OCI-LY7 (cell line): ENCODE data around the gene FKBP11. TPM values are rescaled to one million over a fixed set of nuclear protein-coding genes. Genes with fewer than 3 reads are reported as not detected.
"Not testable (repeated sequence)": the region's sequence is repeated elsewhere in the genome, so short reads cannot be mapped to it uniquely, and the experiment has no call there.

ENCODE experiments used
- BruUV-seq: library from RNA; stranded (reverse); fragments of 400-500 nt; replicated peaks from 2 replicates; lab custom pipeline; 2021; lab: Mats Ljungman, UMichigan
- CTCF ChIA-PET: fragments of 300-600 bp; sonication (Branson Sonifier 250); formaldehyde crosslinking; loops from one replicate; lab custom pipeline; 2022; ENCODE audit warnings: antibody characterized with exemption; ENCODE audit not compliant: unreplicated experiment; lab: Charles Lee
- POLR2A ChIA-PET: fragments of 300-600 bp; sonication (Branson Sonifier 250); formaldehyde crosslinking; loops from one replicate; lab custom pipeline; 2022; ENCODE audit warnings: antibody characterized with exemption; lab: Charles Lee
- DNase-seq: peaks from one replicate; pipeline ENCODE4 v3.0.0-alpha.2; 2015; ENCODE audit warnings: low spot score
- H2AFZ ChIP-seq: fragments of 200-600 bp; sonication (generic), shearing (Covaris generic); 2 replicates; pipeline ENCODE4 v1.6.1; 2014; ENCODE audit warnings: mild to moderate bottlenecking, antibody characterized with exemption, low read length, moderate library complexity
- H3K27ac ChIP-seq: fragments of 200-600 bp; sonication (generic); 2 replicates; pipeline ENCODE4 v1.5.1; 2014; ENCODE audit warnings: mixed run types, low read depth, mild to moderate bottlenecking, moderate library complexity, low read length, inconsistent platforms; ENCODE audit not compliant: poor library complexity, severe bottlenecking
- H3K36me3 ChIP-seq: fragments of 200-600 bp; sonication (generic); 2 replicates; pipeline ENCODE4 v1.6.1; 2014; ENCODE audit warnings: mild to moderate bottlenecking, antibody characterized with exemption, low read length, moderate library complexity, mixed read lengths; ENCODE audit not compliant: insufficient read depth
- H3K4me1 ChIP-seq: fragments of 200-600 bp; sonication (generic); 2 replicates; pipeline ENCODE4 v1.5.1; 2014; ENCODE audit warnings: mild to moderate bottlenecking, low read length; ENCODE audit not compliant: insufficient read depth, poor library complexity, severe bottlenecking
- H3K4me2 ChIP-seq: fragments of 200-600 bp; sonication (generic); 2 replicates; pipeline ENCODE4 v1.6.1; 2014; ENCODE audit warnings: mild to moderate bottlenecking, low read length
- H3K4me3 ChIP-seq: fragments of 200-600 bp; sonication (generic); 2 replicates; pipeline ENCODE4 v1.5.1; 2014; ENCODE audit warnings: mild to moderate bottlenecking, low read depth, low read length; ENCODE audit not compliant: poor library complexity, severe bottlenecking
- H3K79me2 ChIP-seq: fragments of 200-600 bp; sonication (generic); 2 replicates; pipeline ENCODE4 v1.6.1; 2016; ENCODE audit warnings: low read depth, mild to moderate bottlenecking, low read length, moderate library complexity, mixed read lengths; ENCODE audit not compliant: insufficient read depth
- H3K9me2 ChIP-seq: fragments of 200-600 bp; sonication (generic); 2 replicates; pipeline ENCODE4 v1.6.1; 2016; ENCODE audit warnings: mild to moderate bottlenecking, low read length, mixed read lengths; ENCODE audit not compliant: insufficient read depth
- H3K9me3 ChIP-seq: fragments of 200-600 bp; sonication (generic); 2 replicates; pipeline ENCODE4 v1.6.1; 2014; ENCODE audit warnings: mild to moderate bottlenecking, mixed run types, low read length, mixed read lengths
- H4K20me1 ChIP-seq: fragments of 200-600 bp; sonication (generic); 2 replicates; pipeline ENCODE4 v1.6.1; 2014; ENCODE audit warnings: mild to moderate bottlenecking, antibody characterized with exemption, low read length, moderate library complexity, mixed read lengths; ENCODE audit not compliant: insufficient read depth
- EZH2phosphoT487 ChIP-seq: fragments of 200-600 bp; sonication (generic); IDR thresholded peaks from 2 replicates; pipeline ENCODE4 v1.6.1; 2018; ENCODE audit warnings: low read depth, borderline replicate concordance, mild to moderate bottlenecking, mixed run types, antibody characterized with exemption, low read length, moderate library complexity, mixed read lengths
- intact Hi-C: fragments of 100-400 bp; cut with micrococcal nuclease; formaldehyde crosslinking; loops from one replicate; pipeline ENCODE4 v1.10.0; 2022; ENCODE audit not compliant: unreplicated experiment
- small RNA-seq: library from RNA; depleted of rRNA; stranded (forward); fragments of <200 nt; gene quantifications from one replicate; pipeline ENCODE3, GENCODE V24; 2014
- total RNA-seq, 2 experiments: library from RNA; depleted of rRNA in 1 of 2; stranded (reverse); fragments of >200 nt in 1 of 2; shearing (Covaris generic) in 1 of 2; gene quantifications; 2 replicates each; pipeline ENCODE4 v1.2.3, GENCODE V29; 2014 to 2022
- TF ChIP-seq, protein P1 (sequence below): fragments of 200-600 bp; sonication (generic); conservative IDR thresholded peaks from 2 replicates; pipeline ENCODE4 v1.5.1; 2014; ENCODE audit warnings: mild to moderate bottlenecking, antibody characterized with exemption, low read length, moderate library complexity, mixed read lengths

FKBP11 gene
- total RNA-seq, 2 experiments from 2014 or later: 18.7 to 66.2 TPM

- H3K4me2 ChIP-seq: no peak overlapping the region
- CTCF ChIA-PET: no interaction called here
- H2AFZ ChIP-seq: no peak overlapping the region
- H3K36me3 ChIP-seq: no peaks in the 10 kb centered on the region
- no TSS peak for BruUV-seq
- intact Hi-C loops: no loop called here
- no peaks in the 10 kb centered on the region for H3K4me1 ChIP-seq
- no peaks in the 10 kb centered on the region for H3K9me2 ChIP-seq
- POLR2A ChIA-PET: interaction anchor here (1.6 to 2.4 kb wide), 2 partner anchors 11 to 19 kb away, joined by 3 to 14 read pairs; partner anchors contain the start of gene RND1
- H3K27ac ChIP-seq: no peak overlapping the region
- no peaks in the 10 kb centered on the region for H3K79me2 ChIP-seq
- H3K4me3 ChIP-seq: no peak overlapping the region
- no peak for DNase-seq
- TF ChIP-seq EZH2phosphoT487: no peak
- TF ChIP-seq, protein P1, sequence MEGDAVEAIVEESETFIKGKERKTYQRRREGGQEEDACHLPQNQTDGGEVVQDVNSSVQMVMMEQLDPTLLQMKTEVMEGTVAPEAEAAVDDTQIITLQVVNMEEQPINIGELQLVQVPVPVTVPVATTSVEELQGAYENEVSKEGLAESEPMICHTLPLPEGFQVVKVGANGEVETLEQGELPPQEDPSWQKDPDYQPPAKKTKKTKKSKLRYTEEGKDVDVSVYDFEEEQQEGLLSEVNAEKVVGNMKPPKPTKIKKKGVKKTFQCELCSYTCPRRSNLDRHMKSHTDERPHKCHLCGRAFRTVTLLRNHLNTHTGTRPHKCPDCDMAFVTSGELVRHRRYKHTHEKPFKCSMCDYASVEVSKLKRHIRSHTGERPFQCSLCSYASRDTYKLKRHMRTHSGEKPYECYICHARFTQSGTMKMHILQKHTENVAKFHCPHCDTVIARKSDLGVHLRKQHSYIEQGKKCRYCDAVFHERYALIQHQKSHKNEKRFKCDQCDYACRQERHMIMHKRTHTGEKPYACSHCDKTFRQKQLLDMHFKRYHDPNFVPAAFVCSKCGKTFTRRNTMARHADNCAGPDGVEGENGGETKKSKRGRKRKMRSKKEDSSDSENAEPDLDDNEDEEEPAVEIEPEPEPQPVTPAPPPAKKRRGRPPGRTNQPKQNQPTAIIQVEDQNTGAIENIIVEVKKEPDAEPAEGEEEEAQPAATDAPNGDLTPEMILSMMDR: no peak
- H4K20me1 ChIP-seq: no peaks in the 10 kb centered on the region
- no peaks in the 10 kb centered on the region for H3K9me3 ChIP-seq
Observed at GRCh38 chr12:48875944-48876515, 49.3 kb downstream of the FKBP11 start.

- H3K4me3 ChIP-seq, BruUV-seq, H4K20me1 ChIP-seq, DNase-seq, H2AFZ ChIP-seq, H3K4me2 ChIP-seq, intact Hi-C loops, H3K4me1 ChIP-seq, H3K79me2 ChIP-seq, H3K36me3 ChIP-seq, H3K27ac ChIP-seq, H3K9me3 ChIP-seq, H3K9me2 ChIP-seq: not testable (repeated sequence)
- ChIA-PET POLR2A (interaction anchor here (0.5 to 2.9 kb wide), 3 partner anchors 17 to 75 kb away, joined by 3 to 7 read pairs (median 4); partner anchors contain the start of gene DDX23), CTCF (interaction anchor here (0.9 kb wide), 1 partner anchor 21 kb away, joined by 5 read pairs; the partner anchor contains the start of gene DDX23)
Observed at GRCh38 chr12:48873534-48873933, 51.8 kb downstream of the FKBP11 start.

- ChIA-PET POLR2A (interaction anchor here (0.5 to 2.9 kb wide), 5 partner anchors 16 to 120 kb away, joined by 3 to 7 read pairs (median 3); partner anchors contain the start of gene DDX23), CTCF (interaction anchor here (0.9 kb wide), 1 partner anchor 21 kb away, joined by 5 read pairs; the partner anchor contains the start of gene DDX23)
- H3K9me3 ChIP-seq: no peaks in the 10 kb centered on the region
- H3K9me2 ChIP-seq: no peaks in the 10 kb centered on the region
- intact Hi-C loops: no loop called here
- H3K4me1 ChIP-seq: no peaks in the 10 kb centered on the region
- no peak overlapping the region for H3K4me2 ChIP-seq
- H3K4me3 ChIP-seq: no peak overlapping the region
- no peak for DNase-seq
- H2AFZ ChIP-seq: no peak overlapping the region
- no peak overlapping the region for H3K27ac ChIP-seq
- BruUV-seq: no TSS peak
- H4K20me1 ChIP-seq: no peaks in the 10 kb centered on the region
- H3K36me3 ChIP-seq: no peaks in the 10 kb centered on the region
- TF ChIP-seq, protein P1: no peak
- no peak for TF ChIP-seq EZH2phosphoT487
- no peaks in the 10 kb centered on the region for H3K79me2 ChIP-seq
Observed at GRCh38 chr12:48873096-48873495, 52.2 kb downstream of the FKBP11 start.

Small RNAs within 50 kb of the gene (small RNA-seq; reads per million reads assigned to genes)
- not detected for gene AC073610.1
- gene RNU6-600P: not detected

Other genes with a start within 250 kb of the FKBP11 start
- gene KANSL2, start 243.3 kb downstream of the FKBP11 start, total RNA-seq (2014; rRNA removed; shearing (Covaris generic)): 47.1 and 58.5 TPM in 2 replicates
- gene KANSL2, start 243.3 kb downstream of the FKBP11 start, total RNA-seq (2022): 52.5 and 52.7 TPM in 2 replicates
- gene CCNT1, start 208.8 kb downstream of the FKBP11 start, total RNA-seq (2014; rRNA removed; shearing (Covaris generic)): 23.6 and 30.9 TPM in 2 replicates
- gene CCNT1, start 208.8 kb downstream of the FKBP11 start, total RNA-seq (2022): 57.7 and 59.1 TPM in 2 replicates
- gene ADCY6, start 136.4 kb downstream of the FKBP11 start, total RNA-seq (2014; rRNA removed; shearing (Covaris generic)): not detected in 2 replicates
- gene ADCY6, start 136.4 kb downstream of the FKBP11 start, total RNA-seq (2022): not detected in 2 replicates
- 5.6 and 5.9 TPM in 2 replicates for gene CACNB3, start 107.0 kb downstream of the FKBP11 start, total RNA-seq (2014; rRNA removed; shearing (Covaris generic))
- gene CACNB3, start 107.0 kb downstream of the FKBP11 start, total RNA-seq (2022): 20.6 and 23.0 TPM in 2 replicates
- gene DDX23, start 73.3 kb downstream of the FKBP11 start, total RNA-seq (2014; rRNA removed; shearing (Covaris generic)): 91.1 and 101 TPM in 2 replicates
- 103 and 119 TPM in 2 replicates for gene DDX23, start 73.3 kb downstream of the FKBP11 start, total RNA-seq (2022)
- 6.5 and 7.3 TPM in 2 replicates for gene RND1, start 59.6 kb downstream of the FKBP11 start, total RNA-seq (2014; rRNA removed; shearing (Covaris generic))
- 12.7 and 13.9 TPM in 2 replicates for gene RND1, start 59.6 kb downstream of the FKBP11 start, total RNA-seq (2022)
- gene ARF3, start 32.0 kb upstream of the FKBP11 start, total RNA-seq (2014; rRNA removed; shearing (Covaris generic)): 41.2 and 42.9 TPM in 2 replicates
- 106 and 133 TPM in 2 replicates for gene ARF3, start 32.0 kb upstream of the FKBP11 start, total RNA-seq (2022)
- gene WNT10B, start 46.2 kb upstream of the FKBP11 start, total RNA-seq (2014; rRNA removed; shearing (Covaris generic)): not detected in 2 replicates
- not detected in 2 replicates for gene WNT10B, start 46.2 kb upstream of the FKBP11 start, total RNA-seq (2022)
- not detected in 2 replicates for gene WNT1, start 52.8 kb upstream of the FKBP11 start, total RNA-seq (2014; rRNA removed; shearing (Covaris generic))
- gene WNT1, start 52.8 kb upstream of the FKBP11 start, total RNA-seq (2022): not detected in 2 replicates
- gene DDN, start 73.9 kb upstream of the FKBP11 start, total RNA-seq (2014; rRNA removed; shearing (Covaris generic)): 0.13 and 0.23 TPM in 2 replicates
- gene DDN, start 73.9 kb upstream of the FKBP11 start, total RNA-seq (2022): 0.18 TPM in 1 of 2 replicates, not detected in the other
- gene PRKAG1, start 93.3 kb upstream of the FKBP11 start, total RNA-seq (2014; rRNA removed; shearing (Covaris generic)): 22.8 and 23.6 TPM in 2 replicates
- 41.5 and 45.9 TPM in 2 replicates for gene PRKAG1, start 93.3 kb upstream of the FKBP11 start, total RNA-seq (2022)
- gene KMT2D, start 135.3 kb upstream of the FKBP11 start, total RNA-seq (2014; rRNA removed; shearing (Covaris generic)): 41.8 and 43.2 TPM in 2 replicates
- 122 and 129 TPM in 2 replicates for gene KMT2D, start 135.3 kb upstream of the FKBP11 start, total RNA-seq (2022)
- 3.0 and 3.7 TPM in 2 replicates for gene RHEBL1, start 144.5 kb upstream of the FKBP11 start, total RNA-seq (2014; rRNA removed; shearing (Covaris generic))
- gene RHEBL1, start 144.5 kb upstream of the FKBP11 start, total RNA-seq (2022): 3.1 and 3.4 TPM in 2 replicates
- gene DHH, start 169.3 kb upstream of the FKBP11 start, total RNA-seq (2014; rRNA removed; shearing (Covaris generic)): 0.06 TPM in 1 of 2 replicates, not detected in the other
- gene DHH, start 169.3 kb upstream of the FKBP11 start, total RNA-seq (2022): 0.17 and 0.31 TPM in 2 replicates
- 26.8 and 37.2 TPM in 2 replicates for gene LMBR1L, start 185.4 kb upstream of the FKBP11 start, total RNA-seq (2014; rRNA removed; shearing (Covaris generic))
- 43.6 and 48.1 TPM in 2 replicates for gene LMBR1L, start 185.4 kb upstream of the FKBP11 start, total RNA-seq (2022)
- gene TUBA1B, start 205.9 kb upstream of the FKBP11 start, total RNA-seq (2014; rRNA removed; shearing (Covaris generic)): 3,393 and 3,539 TPM in 2 replicates
- 2,079 and 2,137 TPM in 2 replicates for gene TUBA1B, start 205.9 kb upstream of the FKBP11 start, total RNA-seq (2022)